GM12878 (cell line): ENCODE results near the gene USP17L5.
"Not testable (repeated sequence)": the region's sequence is repeated elsewhere in the genome, so short reads cannot be mapped to it uniquely, and the experiment has no call there.

ENCODE experiments used
- BMI1 ChIP-seq: fragments of 450-650 bp; IDR thresholded peaks from 2 replicates; pipeline ENCODE4 v1.6.1; 2016; ENCODE audit warnings: mild to moderate bottlenecking, moderate library complexity, borderline replicate concordance
- CEBPB ChIP-seq, 2 experiments: fragments of 150-350 bp in 1 of 2; IDR thresholded peaks; 2 replicates each; pipeline ENCODE4 v1.6.1; 2012 to 2014; ENCODE audit warnings: low read depth in 2 of 2, low read length in 2 of 2, borderline replicate concordance in 1 of 2, inconsistent platforms in 1 of 2
- NBN ChIP-seq: fragments of 450-650 bp; IDR thresholded peaks from 2 replicates; pipeline ENCODE4 v1.6.1; 2016
- POLR2A ChIP-seq: IDR thresholded peaks from 2 replicates; pipeline ENCODE4 v1.6.1; 2011; ENCODE audit warnings: low read depth, mild to moderate bottlenecking, low read length
- POLR2AphosphoS5 ChIP-seq: IDR thresholded peaks from 2 replicates; pipeline ENCODE4 v1.6.1; 2011; ENCODE audit warnings: mild to moderate bottlenecking, low read length, inconsistent platforms
- TF ChIP-seq, protein P1 (sequence below), 3 experiments: IDR thresholded peaks in 2 of 3; conservative IDR thresholded peaks in 1 of 3; 2 replicates each; pipeline ENCODE4 v1.5.1; 2011; ENCODE audit warnings: low read depth in 3 of 3, low read length in 3 of 3, mild to moderate bottlenecking in 3 of 3, control low read depth in 2 of 3, moderate library complexity in 2 of 3, inconsistent platforms in 1 of 3, mixed read lengths in 1 of 3; ENCODE audit not compliant: control insufficient read depth in 2 of 3, insufficient read depth in 1 of 3; ENCODE audit errors: extremely low read depth in 1 of 3

GRCh38 chr4:9348593-9348992, 9.4 kb downstream of the USP17L5 start, which contains the start of gene USP17L28:
- TF ChIP-seq, protein P1, sequence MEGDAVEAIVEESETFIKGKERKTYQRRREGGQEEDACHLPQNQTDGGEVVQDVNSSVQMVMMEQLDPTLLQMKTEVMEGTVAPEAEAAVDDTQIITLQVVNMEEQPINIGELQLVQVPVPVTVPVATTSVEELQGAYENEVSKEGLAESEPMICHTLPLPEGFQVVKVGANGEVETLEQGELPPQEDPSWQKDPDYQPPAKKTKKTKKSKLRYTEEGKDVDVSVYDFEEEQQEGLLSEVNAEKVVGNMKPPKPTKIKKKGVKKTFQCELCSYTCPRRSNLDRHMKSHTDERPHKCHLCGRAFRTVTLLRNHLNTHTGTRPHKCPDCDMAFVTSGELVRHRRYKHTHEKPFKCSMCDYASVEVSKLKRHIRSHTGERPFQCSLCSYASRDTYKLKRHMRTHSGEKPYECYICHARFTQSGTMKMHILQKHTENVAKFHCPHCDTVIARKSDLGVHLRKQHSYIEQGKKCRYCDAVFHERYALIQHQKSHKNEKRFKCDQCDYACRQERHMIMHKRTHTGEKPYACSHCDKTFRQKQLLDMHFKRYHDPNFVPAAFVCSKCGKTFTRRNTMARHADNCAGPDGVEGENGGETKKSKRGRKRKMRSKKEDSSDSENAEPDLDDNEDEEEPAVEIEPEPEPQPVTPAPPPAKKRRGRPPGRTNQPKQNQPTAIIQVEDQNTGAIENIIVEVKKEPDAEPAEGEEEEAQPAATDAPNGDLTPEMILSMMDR (IDR thresholded peaks at IDR 0.05 in 2 of 3, conservative IDR thresholded peaks at IDR 0.05 in 1 of 3; ENCODE audit: control insufficient read depth in 2 of 3, extremely low read depth in 1 of 3, insufficient read depth in 1 of 3, low read depth in 3 of 3, low read length in 3 of 3), result not testable (repeated sequence)
- not testable (repeated sequence) for TF ChIP-seq BMI1; CEBPB (IDR thresholded peaks at IDR 0.05; ENCODE audit: borderline replicate concordance in 1 of 2, low read depth in 2 of 2, low read length in 2 of 2); POLR2AphosphoS5; NBN; POLR2A
